ENCODE measurements around the gene IFI27.

- TF ChIP-seq CTCF (conservative IDR thresholded peaks at IDR 0.05; ENCODE audit: low read depth, low read length) (no peak), EZH2 (IDR thresholded peaks at IDR 0.05; ENCODE audit: borderline replicate concordance, low read depth, low read length, poor library complexity, severe bottlenecking) (no peak)
Observed at GRCh38 chr14:94128216-94128839, 17.8 kb downstream of the IFI27 start.
